ENCODE data around the gene SLC22A17. TPM values are rescaled to one million over a fixed set of nuclear protein-coding genes. Genes with fewer than 3 reads are reported as not detected.
A peak's percentile ranks its signal among the peaks of the same experiment; 100 is the strongest.

The SLC22A17 gene
- total and polyA plus RNA-seq, 2 of the 4 experiments (the other 2 are of a cell fraction): 6.6 to 36.0 TPM

- Histone ChIP-seq H3K56ac (ENCODE audit: extremely low read depth, insufficient read depth, low read length) (no peak overlapping the region), H4K5ac (ENCODE audit: low read depth, low read length) (no peak overlapping the region), H2AK9ac (replicated peaks; ENCODE audit: low read depth, low read length, poor library complexity) (peak overlapping the region; percentile 66), H3K4ac (ENCODE audit: low read depth, low read length) (peak overlapping the region; percentile 83), H3K9me1 (ENCODE audit: insufficient read depth, low read length) (peaks cover 20% of the 10 kb centered on the region; the same call in 1 of the 2 replicates), H3K4me3 (ENCODE audit: insufficient read depth, low read depth, low read length) (peak overlapping the region; percentile 87), H3K36me3 (ENCODE audit: control insufficient read depth, insufficient read depth, low read length) (peaks cover 35% of the 10 kb centered on the region), H3K27ac (ENCODE audit: insufficient read depth, low read length) (peak overlapping the region; percentile 23; the same call in 1 of the 2 replicates), H3K27me3 (ENCODE audit: control insufficient read depth, insufficient read depth, low read length) (no peaks in the 10 kb centered on the region), H3K18ac (ENCODE audit: low read depth, low read length) (no peak overlapping the region), H2BK5ac (ENCODE audit: low read depth, low read length, poor library complexity, severe bottlenecking) (no peak overlapping the region), H4K91ac (ENCODE audit: insufficient read depth, low read depth, low read length) (no peak overlapping the region), H3K79me1 (ENCODE audit: low read depth in 1 of 2, low read length in 2 of 2) (peaks cover 20 to 53% of the 10 kb centered on the region in 2 experiments), H2BK120ac (ENCODE audit: low read depth, low read length) (no peak overlapping the region), H3K23ac (ENCODE audit: low read depth, low read length) (peak overlapping the region; percentile 61; the same call in 1 of the 2 replicates), H3K4me2 (ENCODE audit: low read depth, low read length) (peak overlapping the region; percentile 87), H3K9ac (ENCODE audit: low read depth, low read length) (peak overlapping the region; percentile 92), H3K9me3 (ENCODE audit: control insufficient read depth, insufficient read depth, low read length) (no peaks in the 10 kb centered on the region), H3K14ac (replicated peaks; ENCODE audit: low read depth, low read length) (0 out of 2 replicates have a peak overlapping the region, but pooled peaks have one; percentile 90), H4K20me1 (ENCODE audit: insufficient read depth, low read length) (peaks cover 35% of the 10 kb centered on the region), H2BK15ac (ENCODE audit: low read depth, low read length) (no peak overlapping the region), H2AFZ (replicated peaks; ENCODE audit: low read length, poor library complexity) (no peak overlapping the region), H2BK20ac (ENCODE audit: low read depth, low read length) (no peak overlapping the region), H3K4me1 (ENCODE audit: control insufficient read depth, insufficient read depth, low read length) (peaks cover 19% of the 10 kb centered on the region), H4K8ac (ENCODE audit: low read depth in 2 of 2, low read length in 2 of 2) (peak overlapping the region in 1 of 2 experiments; percentile 97; a peak in 2 of 4 replicates), H2AK5ac (ENCODE audit: low read depth, low read length) (peak overlapping the region; percentile 76)
- no peak for TF ChIP-seq SMC3 (IDR thresholded peaks at IDR 0.05; ENCODE audit: low read depth, low read length)
- TF ChIP-seq MAFK (IDR thresholded peaks at IDR 0.05; ENCODE audit: low read depth, low read length): no peak
- no peak for TF ChIP-seq NFE2L2 (IDR thresholded peaks at IDR 0.05; ENCODE audit: low read depth, low read length)
- TF ChIP-seq CTCF (conservative IDR thresholded peaks at IDR 0.05; ENCODE audit: low read depth, low read length): no peak
- TF ChIP-seq POLR2A (IDR thresholded peaks at IDR 0.05; ENCODE audit: low read depth, low read length): no peak
- TF ChIP-seq BHLHE40 (IDR thresholded peaks at IDR 0.05; ENCODE audit: low read depth, low read length): no peak
- no peak for TF ChIP-seq CEBPB (IDR thresholded peaks at IDR 0.05; ENCODE audit: low read depth, low read length)
- TF ChIP-seq USF2 (IDR thresholded peaks at IDR 0.05; ENCODE audit: low read depth, low read length): no peak
- TF ChIP-seq MXI1 (IDR thresholded peaks at IDR 0.05; ENCODE audit: borderline replicate concordance, low read depth, low read length): no peak
- no peak for TF ChIP-seq RFX5 (IDR thresholded peaks at IDR 0.05; ENCODE audit: low read depth, low read length)
- no peak for TF ChIP-seq MAZ (IDR thresholded peaks at IDR 0.05; ENCODE audit: borderline replicate concordance, low read depth, low read length)
- no peak for TF ChIP-seq CHD1 (IDR thresholded peaks at IDR 0.05; ENCODE audit: low read depth, low read length)
- no peak for TF ChIP-seq RCOR1 (IDR thresholded peaks at IDR 0.05; ENCODE audit: insufficient replicate concordance, low read length)
- dilution Hi-C loops (cut with HindIII; ENCODE audit: low sequenced_read_pairs, unreplicated experiment) (no loop called here), intact Hi-C loops (cut with micrococcal nuclease) (loop anchor here (10.0 kb wide), 1 partner anchor 753 kb away; no protein-coding TSS in a partner anchor), in situ Hi-C loops (cut with MboI; ENCODE audit: low sequenced_read_pairs) (loop anchor here (10.0 to 25.0 kb wide), 4 partner anchors 193 to 1129 kb away; partner anchors contain the start of genes CBLN3, CEBPE, EMC9 and FITM1)
- ChIA-PET POLR2A (ENCODE audit: unreplicated experiment) (interaction anchor here (1.2 kb wide), 1 partner anchor 13 kb away, joined by 3 read pairs; the partner anchor contains the start of gene PABPN1), CTCF (interaction anchor here (1.2 kb wide), 1 partner anchor 187 kb away, joined by 4 read pairs; no protein-coding TSS in a partner anchor)
- BruUV-seq (replicated peaks): no TSS peak
- DNase-seq: peak; percentile 47
- 98% methylated on average over 11 of the region's 22 CpGs; no CpG with 5 or more reads in 1 of the 2 experiments for WGBS, 2 experiments (ENCODE audit: extremely low coverage in 2 of 2, insufficient read length in 1 of 2)
- no peak for ATAC-seq (ENCODE audit: low read depth)
These were observed 44.7 kb downstream of the SLC22A17 start for GRCh38 chr14:23307687-23308644.
